GM21786 (cell line): ENCODE results near the gene REG1B.
"Not testable (repeated sequence)": the region's sequence is repeated elsewhere in the genome, so short reads cannot be mapped to it uniquely, and the experiment has no call there.

Source experiments
- ATAC-seq: cut with Tn5 transposase; IDR thresholded peaks from one replicate; pipeline ENCODE4 v1.9.1; 2021; ENCODE audit not compliant: unreplicated experiment

The REG1B gene

GRCh38 chr2:79084495-79085135 lies 3.2 kb downstream of the REG1B start:
- no peak for ATAC-seq

- ATAC-seq, result no peak
These were observed 4.1 kb downstream of the REG1B start for GRCh38 chr2:79083597-79084251.

GRCh38 chr2:79082987-79083386 lies 4.8 kb downstream of the REG1B start:
- no peak for ATAC-seq

- no peak for ATAC-seq
These were observed 16.7 kb downstream of the REG1B start for GRCh38 chr2:79071078-79071477.

GRCh38 chr2:79065201-79065600 lies 22.6 kb downstream of the REG1B start:
- ATAC-seq, result no peak

- not testable (repeated sequence) for ATAC-seq
These were observed 33.0 kb downstream of the REG1B start for GRCh38 chr2:79054769-79055168.

GRCh38 chr2:79053486-79053885 lies 34.3 kb downstream of the REG1B start:
- ATAC-seq, result not testable (repeated sequence)

- ATAC-seq, result no peak
These were observed 46.8 kb downstream of the REG1B start for GRCh38 chr2:79041032-79041448.

DNA sequence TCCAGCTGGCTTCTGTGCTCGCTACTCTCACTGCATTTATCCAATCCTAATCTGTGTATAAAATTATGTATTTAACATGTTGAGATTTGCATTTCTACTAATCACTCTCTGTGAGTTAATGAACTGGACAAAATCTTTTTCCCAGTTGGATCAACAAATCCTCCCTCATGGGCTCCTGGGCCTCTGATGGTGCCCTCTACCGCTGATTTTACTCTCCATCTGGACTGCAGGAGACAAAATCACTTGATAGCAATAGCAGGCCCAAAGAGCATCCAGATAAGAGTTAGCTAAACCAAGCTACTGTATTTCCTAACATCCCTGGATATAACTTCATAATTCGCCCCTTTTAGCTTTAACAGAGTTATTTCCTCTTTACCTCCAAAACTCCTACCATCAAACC lies 47.8 kb downstream of the REG1B start:
- no peak for ATAC-seq
